Epithelial cell of esophagus (primary cell): ENCODE measurements around the gene CD151.

Source experiments
- DNase-seq: peaks from one replicate; pipeline ENCODE4 v3.0.0; 2010; ENCODE audit warnings: low read depth
- H3K4me3 ChIP-seq: 2 replicates; pipeline ENCODE4 v1.5.1; 2011; ENCODE audit warnings: mild to moderate bottlenecking, low read length, control low read depth
- TF ChIP-seq, protein P1 (sequence below): IDR thresholded peaks from 2 replicates; pipeline ENCODE4 v1.5.1; 2011; ENCODE audit warnings: low read depth, mild to moderate bottlenecking, low read length, control low read depth, inconsistent platforms; ENCODE audit not compliant: insufficient read depth; ENCODE audit errors: missing control alignments

Gene CD151

DNA sequence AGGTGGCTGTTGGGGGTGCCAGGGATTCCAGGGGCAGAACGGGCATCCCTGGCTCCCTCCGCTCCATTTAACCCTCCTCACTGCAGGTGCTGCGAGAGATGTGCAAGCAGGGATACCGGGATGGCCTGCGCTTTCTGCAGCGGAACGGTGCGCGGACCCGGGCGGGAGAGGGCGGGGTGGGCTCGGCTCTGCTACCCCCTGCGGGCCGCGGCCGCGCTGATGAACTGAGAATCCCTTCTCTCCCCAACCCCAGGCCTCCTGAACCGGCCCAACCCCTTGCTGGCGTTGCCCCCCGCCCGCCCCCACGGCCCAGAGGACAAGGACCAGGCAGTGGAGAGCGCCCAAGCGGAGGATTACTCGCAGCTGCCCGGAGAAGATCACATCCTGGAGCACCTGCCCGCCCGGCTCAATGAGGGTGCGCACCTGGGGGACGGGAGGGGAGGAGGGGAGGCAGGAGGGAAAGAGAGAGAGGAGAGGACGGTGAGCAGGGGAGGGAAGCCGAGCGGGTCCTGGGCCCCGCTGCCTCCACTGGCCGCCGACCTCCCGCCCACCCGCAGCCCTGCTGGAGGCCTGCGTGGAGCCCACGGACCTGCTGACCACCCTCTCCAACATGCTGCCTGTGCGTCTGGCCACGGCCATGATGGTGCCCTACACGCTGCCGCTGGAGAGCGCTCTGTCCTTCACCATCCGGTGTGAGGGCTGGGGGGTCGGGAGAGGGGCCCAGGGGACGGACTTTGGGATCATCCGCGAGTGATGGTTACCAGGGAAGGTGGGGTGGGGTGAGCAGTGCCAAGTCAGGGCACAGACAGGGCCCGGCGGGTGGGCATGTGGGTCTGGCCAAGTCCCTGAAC, 9.1 kb upstream of the CD151 start:
- TF ChIP-seq, protein P1, sequence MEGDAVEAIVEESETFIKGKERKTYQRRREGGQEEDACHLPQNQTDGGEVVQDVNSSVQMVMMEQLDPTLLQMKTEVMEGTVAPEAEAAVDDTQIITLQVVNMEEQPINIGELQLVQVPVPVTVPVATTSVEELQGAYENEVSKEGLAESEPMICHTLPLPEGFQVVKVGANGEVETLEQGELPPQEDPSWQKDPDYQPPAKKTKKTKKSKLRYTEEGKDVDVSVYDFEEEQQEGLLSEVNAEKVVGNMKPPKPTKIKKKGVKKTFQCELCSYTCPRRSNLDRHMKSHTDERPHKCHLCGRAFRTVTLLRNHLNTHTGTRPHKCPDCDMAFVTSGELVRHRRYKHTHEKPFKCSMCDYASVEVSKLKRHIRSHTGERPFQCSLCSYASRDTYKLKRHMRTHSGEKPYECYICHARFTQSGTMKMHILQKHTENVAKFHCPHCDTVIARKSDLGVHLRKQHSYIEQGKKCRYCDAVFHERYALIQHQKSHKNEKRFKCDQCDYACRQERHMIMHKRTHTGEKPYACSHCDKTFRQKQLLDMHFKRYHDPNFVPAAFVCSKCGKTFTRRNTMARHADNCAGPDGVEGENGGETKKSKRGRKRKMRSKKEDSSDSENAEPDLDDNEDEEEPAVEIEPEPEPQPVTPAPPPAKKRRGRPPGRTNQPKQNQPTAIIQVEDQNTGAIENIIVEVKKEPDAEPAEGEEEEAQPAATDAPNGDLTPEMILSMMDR = no peak
- no peak overlapping the region for H3K4me3 ChIP-seq

DNA sequence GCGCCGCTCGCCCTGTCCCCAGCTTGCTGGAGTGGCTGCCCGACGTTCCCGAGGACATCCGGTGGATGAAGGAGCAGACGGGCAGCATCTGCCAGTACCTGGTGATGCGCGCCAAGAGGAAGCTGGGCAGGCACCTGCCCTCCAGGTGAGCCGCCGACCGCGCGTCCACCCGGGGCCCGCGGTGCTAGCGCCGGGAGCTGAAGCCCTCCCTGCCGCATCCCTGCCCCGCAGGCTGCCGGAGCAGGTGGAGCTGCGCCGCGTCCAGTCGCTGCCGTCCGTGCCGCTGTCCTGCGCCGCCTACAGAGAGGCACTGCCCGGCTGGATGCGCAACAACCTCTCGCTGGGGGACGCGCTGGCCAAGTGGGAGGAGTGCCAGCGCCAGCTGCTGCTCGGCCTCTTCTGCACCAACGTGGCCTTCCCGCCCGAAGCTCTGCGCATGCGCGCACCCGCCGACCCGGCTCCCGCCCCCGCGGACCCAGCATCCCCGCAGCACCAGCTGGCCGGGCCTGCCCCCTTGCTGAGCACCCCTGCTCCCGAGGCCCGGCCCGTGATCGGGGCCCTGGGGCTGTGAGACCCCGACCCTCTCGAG, 8.4 kb upstream of the CD151 start:
- DNase-seq = no peak
- no peak overlapping the region for H3K4me3 ChIP-seq
- TF ChIP-seq, protein P1 = no peak

More for the DNA sequence above, 9.1 kb upstream of the CD151 start:
- no peak for DNase-seq

DNA sequence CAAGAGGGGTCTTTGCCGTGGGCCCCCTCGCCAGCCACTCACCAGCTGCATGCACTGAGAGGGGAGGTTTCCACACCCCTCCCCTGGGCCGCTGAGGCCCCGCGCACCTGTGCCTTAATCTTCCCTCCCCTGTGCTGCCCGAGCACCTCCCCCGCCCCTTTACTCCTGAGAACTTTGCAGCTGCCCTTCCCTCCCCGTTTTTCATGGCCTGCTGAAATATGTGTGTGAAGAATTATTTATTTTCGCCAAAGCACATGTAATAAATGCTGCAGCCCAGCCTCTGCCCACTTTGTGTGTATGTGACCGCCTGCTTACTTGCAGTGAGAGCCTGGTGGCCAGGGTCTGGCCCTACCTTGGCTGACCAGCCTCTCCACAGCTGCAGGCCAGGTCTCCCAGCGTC, 7.8 kb upstream of the CD151 start:
- H3K4me3 ChIP-seq = no peak overlapping the region
- TF ChIP-seq, protein P1 = no peak
- DNase-seq = no peak

DNA sequence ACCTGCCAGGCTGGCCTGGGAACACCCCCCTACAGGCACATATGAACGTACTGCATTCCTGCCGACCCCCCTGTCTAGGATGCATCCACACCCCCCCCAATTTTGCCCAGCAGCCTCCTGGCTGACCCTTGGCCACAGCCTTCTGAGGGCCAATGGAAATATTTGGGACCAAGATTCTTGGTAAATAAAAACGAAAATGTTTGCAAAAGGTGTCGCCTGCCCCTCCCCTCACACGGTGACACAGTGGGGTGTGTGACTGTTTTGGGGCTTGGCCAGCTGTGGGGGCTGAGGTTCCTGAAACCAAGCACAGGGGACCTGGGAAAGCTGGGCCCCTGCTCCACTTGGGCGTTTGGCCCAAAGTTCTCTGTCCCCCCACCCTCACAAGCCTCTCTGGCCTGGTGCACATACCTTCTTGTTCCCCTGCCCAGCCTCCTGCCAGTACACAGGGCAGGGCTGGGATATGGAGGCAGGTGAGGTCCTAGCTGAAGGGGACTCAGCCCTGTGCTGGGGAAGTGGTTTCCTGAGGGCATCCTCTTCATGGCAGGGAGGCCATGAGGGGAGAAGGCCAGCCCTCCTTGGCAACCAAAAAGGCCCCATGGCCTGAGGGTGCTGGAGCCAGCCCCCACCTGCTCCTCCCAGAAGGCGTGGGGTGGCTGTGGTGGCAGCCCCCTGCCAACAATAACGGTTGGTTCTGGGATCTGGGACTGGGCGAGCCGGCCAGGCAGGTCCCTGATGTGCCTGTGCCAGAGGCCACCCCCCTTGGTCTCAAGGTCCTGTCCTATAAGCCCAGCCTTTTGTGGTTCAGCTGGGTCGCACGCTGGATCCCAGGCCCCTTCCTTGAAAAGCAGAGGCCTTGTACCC, 7.2 kb upstream of the CD151 start:
- TF ChIP-seq, protein P1 = no peak
- no peak overlapping the region for H3K4me3 ChIP-seq
- DNase-seq = no peak

DNA sequence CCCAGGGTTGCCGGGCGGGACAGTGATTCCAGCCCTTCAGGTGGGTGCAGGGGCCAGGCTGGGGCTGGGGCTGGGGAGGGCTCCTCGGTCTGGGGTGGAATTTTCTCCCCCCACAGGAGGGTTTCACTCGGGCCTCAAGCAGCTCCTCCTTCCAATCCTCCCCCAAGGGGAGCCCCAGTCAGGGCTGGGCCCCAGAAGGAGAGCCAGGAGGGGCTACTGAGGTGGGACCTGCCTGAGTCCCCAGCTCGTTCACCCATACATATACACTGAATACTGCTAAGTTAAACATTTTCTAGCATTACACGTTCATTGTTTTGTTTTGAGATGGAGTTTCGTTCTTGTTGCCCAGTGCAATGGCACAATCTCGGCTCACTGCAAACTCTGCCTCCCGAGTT, 6.5 kb upstream of the CD151 start:
- no peak overlapping the region for H3K4me3 ChIP-seq
- no peak for DNase-seq
- TF ChIP-seq, protein P1 = no peak

DNA sequence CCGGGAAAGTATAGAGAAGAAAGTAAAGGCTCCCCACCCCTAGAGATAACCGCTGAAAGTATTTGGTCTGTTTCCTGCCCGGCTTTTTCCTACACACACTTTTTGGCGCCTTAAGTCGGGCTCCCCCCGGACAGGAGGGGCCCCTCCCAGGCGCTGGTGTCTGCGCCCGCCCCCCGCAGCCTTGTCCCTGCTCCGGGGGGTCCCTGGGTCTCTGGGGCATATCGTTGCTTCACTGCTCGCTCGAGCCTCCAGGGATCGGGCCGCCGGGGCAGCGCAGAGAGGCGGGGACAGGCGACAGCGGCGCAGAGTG, 6.0 kb upstream of the CD151 start:
- H3K4me3 ChIP-seq = no peak overlapping the region
- TF ChIP-seq, protein P1 = no peak
- no peak for DNase-seq
